OCI-LY7 (cell line): Measurements from ENCODE around the gene RAP2B. TPM values are rescaled to one million over a fixed set of nuclear protein-coding genes. Genes with fewer than 3 reads are reported as not detected.

Experiments
- BruUV-seq: library from RNA; stranded (reverse); fragments of 400-500 nt; replicated peaks from 2 replicates; lab custom pipeline; 2021; lab: Mats Ljungman, UMichigan
- CTCF ChIA-PET: fragments of 300-600 bp; sonication (Branson Sonifier 250); formaldehyde crosslinking; loops from one replicate; lab custom pipeline; 2022; ENCODE audit warnings: antibody characterized with exemption; ENCODE audit not compliant: unreplicated experiment; lab: Charles Lee
- POLR2A ChIA-PET: fragments of 300-600 bp; sonication (Branson Sonifier 250); formaldehyde crosslinking; loops from one replicate; lab custom pipeline; 2022; ENCODE audit warnings: antibody characterized with exemption; lab: Charles Lee
- DNase-seq: peaks from one replicate; pipeline ENCODE4 v3.0.0-alpha.2; 2015; ENCODE audit warnings: low spot score
- H2AFZ ChIP-seq: fragments of 200-600 bp; sonication (generic), shearing (Covaris generic); 2 replicates; pipeline ENCODE4 v1.6.1; 2014; ENCODE audit warnings: mild to moderate bottlenecking, antibody characterized with exemption, low read length, moderate library complexity
- H3K27ac ChIP-seq: fragments of 200-600 bp; sonication (generic); 2 replicates; pipeline ENCODE4 v1.5.1; 2014; ENCODE audit warnings: mixed run types, low read depth, mild to moderate bottlenecking, moderate library complexity, low read length, inconsistent platforms; ENCODE audit not compliant: poor library complexity, severe bottlenecking
- H3K36me3 ChIP-seq: fragments of 200-600 bp; sonication (generic); 2 replicates; pipeline ENCODE4 v1.6.1; 2014; ENCODE audit warnings: mild to moderate bottlenecking, antibody characterized with exemption, low read length, moderate library complexity, mixed read lengths; ENCODE audit not compliant: insufficient read depth
- H3K4me1 ChIP-seq: fragments of 200-600 bp; sonication (generic); 2 replicates; pipeline ENCODE4 v1.5.1; 2014; ENCODE audit warnings: mild to moderate bottlenecking, low read length; ENCODE audit not compliant: insufficient read depth, poor library complexity, severe bottlenecking
- H3K4me2 ChIP-seq: fragments of 200-600 bp; sonication (generic); 2 replicates; pipeline ENCODE4 v1.6.1; 2014; ENCODE audit warnings: mild to moderate bottlenecking, low read length
- H3K4me3 ChIP-seq: fragments of 200-600 bp; sonication (generic); 2 replicates; pipeline ENCODE4 v1.5.1; 2014; ENCODE audit warnings: mild to moderate bottlenecking, low read depth, low read length; ENCODE audit not compliant: poor library complexity, severe bottlenecking
- H3K79me2 ChIP-seq: fragments of 200-600 bp; sonication (generic); 2 replicates; pipeline ENCODE4 v1.6.1; 2016; ENCODE audit warnings: low read depth, mild to moderate bottlenecking, low read length, moderate library complexity, mixed read lengths; ENCODE audit not compliant: insufficient read depth
- H3K9me2 ChIP-seq: fragments of 200-600 bp; sonication (generic); 2 replicates; pipeline ENCODE4 v1.6.1; 2016; ENCODE audit warnings: mild to moderate bottlenecking, low read length, mixed read lengths; ENCODE audit not compliant: insufficient read depth
- H3K9me3 ChIP-seq: fragments of 200-600 bp; sonication (generic); 2 replicates; pipeline ENCODE4 v1.6.1; 2014; ENCODE audit warnings: mild to moderate bottlenecking, mixed run types, low read length, mixed read lengths
- H4K20me1 ChIP-seq: fragments of 200-600 bp; sonication (generic); 2 replicates; pipeline ENCODE4 v1.6.1; 2014; ENCODE audit warnings: mild to moderate bottlenecking, antibody characterized with exemption, low read length, moderate library complexity, mixed read lengths; ENCODE audit not compliant: insufficient read depth
- EZH2phosphoT487 ChIP-seq: fragments of 200-600 bp; sonication (generic); IDR thresholded peaks from 2 replicates; pipeline ENCODE4 v1.6.1; 2018; ENCODE audit warnings: low read depth, borderline replicate concordance, mild to moderate bottlenecking, mixed run types, antibody characterized with exemption, low read length, moderate library complexity, mixed read lengths
- intact Hi-C: fragments of 100-400 bp; cut with micrococcal nuclease; formaldehyde crosslinking; loops from one replicate; pipeline ENCODE4 v1.10.0; 2022; ENCODE audit not compliant: unreplicated experiment
- total RNA-seq, 2 experiments: library from RNA; depleted of rRNA in 1 of 2; stranded (reverse); fragments of >200 nt in 1 of 2; shearing (Covaris generic) in 1 of 2; gene quantifications; 2 replicates each; pipeline ENCODE4 v1.2.3, GENCODE V29; 2014 to 2022
- TF ChIP-seq, protein P1 (sequence below): fragments of 200-600 bp; sonication (generic); conservative IDR thresholded peaks from 2 replicates; pipeline ENCODE4 v1.5.1; 2014; ENCODE audit warnings: mild to moderate bottlenecking, antibody characterized with exemption, low read length, moderate library complexity, mixed read lengths

The RAP2B gene
- total RNA-seq, 2 experiments from 2014 or later, result 11.3 to 15.1 TPM

DNA sequence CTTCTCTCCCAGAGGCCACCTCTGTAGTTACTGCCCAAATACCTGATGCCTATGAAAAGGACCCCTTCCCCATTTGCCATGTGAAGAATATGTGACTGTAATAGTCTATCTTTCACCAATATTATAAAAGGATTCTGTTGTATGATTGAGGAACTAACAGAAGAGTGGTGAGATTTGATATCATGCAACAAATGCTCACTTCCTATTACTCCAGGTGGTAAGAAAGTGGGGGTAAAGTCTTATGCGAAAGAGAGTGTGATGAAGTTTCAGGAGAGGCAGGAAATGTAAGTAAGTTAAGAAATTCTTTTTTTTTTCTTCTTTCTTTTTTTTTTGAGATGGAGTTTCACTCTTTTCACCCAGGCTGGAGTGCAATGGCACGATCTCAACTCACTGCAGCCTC lies 24.4 kb upstream of the RAP2B start:
- Histone ChIP-seq H2AFZ (no peak overlapping the region), H3K27ac (no peak overlapping the region), H3K79me2 (no peaks in the 10 kb centered on the region), H4K20me1 (no peaks in the 10 kb centered on the region), H3K4me2 (no peak overlapping the region), H3K4me3 (no peak overlapping the region), H3K4me1 (no peaks in the 10 kb centered on the region), H3K9me2 (no peaks in the 10 kb centered on the region), H3K9me3 (no peaks in the 10 kb centered on the region), H3K36me3 (no peaks in the 10 kb centered on the region)
- TF ChIP-seq, protein P1, sequence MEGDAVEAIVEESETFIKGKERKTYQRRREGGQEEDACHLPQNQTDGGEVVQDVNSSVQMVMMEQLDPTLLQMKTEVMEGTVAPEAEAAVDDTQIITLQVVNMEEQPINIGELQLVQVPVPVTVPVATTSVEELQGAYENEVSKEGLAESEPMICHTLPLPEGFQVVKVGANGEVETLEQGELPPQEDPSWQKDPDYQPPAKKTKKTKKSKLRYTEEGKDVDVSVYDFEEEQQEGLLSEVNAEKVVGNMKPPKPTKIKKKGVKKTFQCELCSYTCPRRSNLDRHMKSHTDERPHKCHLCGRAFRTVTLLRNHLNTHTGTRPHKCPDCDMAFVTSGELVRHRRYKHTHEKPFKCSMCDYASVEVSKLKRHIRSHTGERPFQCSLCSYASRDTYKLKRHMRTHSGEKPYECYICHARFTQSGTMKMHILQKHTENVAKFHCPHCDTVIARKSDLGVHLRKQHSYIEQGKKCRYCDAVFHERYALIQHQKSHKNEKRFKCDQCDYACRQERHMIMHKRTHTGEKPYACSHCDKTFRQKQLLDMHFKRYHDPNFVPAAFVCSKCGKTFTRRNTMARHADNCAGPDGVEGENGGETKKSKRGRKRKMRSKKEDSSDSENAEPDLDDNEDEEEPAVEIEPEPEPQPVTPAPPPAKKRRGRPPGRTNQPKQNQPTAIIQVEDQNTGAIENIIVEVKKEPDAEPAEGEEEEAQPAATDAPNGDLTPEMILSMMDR, result no peak
- TF ChIP-seq EZH2phosphoT487, result no peak
- no TSS peak for BruUV-seq
- ChIA-PET CTCF (no interaction called here), POLR2A (interaction anchor here (1.0 kb wide), 1 partner anchor 24 kb away, joined by 3 read pairs; no protein-coding TSS in a partner anchor)
- DNase-seq, result no peak
- intact Hi-C loops, result no loop called here

DNA sequence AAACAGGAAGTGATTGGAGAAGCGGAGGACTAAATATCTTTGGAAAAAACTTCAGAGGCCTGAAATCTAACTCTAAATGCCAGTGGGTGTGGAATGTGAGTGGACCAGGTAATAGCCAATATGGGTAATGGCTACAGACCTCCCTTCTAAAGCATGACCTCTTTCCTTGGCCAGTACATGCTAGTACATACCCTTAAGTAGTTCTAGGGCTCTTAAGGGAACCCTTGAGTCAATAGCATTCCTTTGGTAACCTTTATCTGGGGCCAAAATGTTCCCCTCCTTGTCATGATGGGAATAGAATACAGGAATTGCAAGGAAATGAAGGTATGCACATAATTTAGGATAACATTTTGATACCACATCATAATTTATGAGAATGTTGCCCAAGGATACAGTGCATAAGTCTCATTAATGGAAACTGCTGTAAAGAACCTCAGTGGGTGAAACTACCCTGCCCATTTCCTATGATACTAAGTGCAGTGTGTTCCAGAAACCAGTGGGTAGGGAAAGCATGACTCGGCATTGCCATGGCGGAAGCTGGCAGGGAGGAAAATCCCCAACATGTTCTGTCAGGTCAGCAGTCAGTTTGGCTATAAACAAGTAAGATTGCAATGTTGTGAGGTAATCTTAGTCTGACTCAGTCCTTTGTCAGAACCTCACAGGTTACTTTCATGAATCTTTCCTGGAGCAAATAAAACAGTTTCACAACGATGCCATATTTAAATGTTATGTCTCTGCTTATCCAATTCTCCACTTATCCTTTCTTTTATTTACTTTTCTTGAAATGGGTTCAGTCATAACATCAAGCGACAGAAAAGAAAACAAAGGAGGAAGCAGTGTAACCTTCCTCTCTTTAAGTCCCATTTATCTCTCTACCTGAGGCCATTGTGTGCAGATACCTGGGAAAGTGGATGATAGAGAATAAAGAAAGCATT lies 23.5 kb upstream of the RAP2B start:
- Histone ChIP-seq H3K4me2 (no peak overlapping the region), H3K4me1 (no peaks in the 10 kb centered on the region), H3K4me3 (no peak overlapping the region), H3K9me2 (no peaks in the 10 kb centered on the region), H4K20me1 (no peaks in the 10 kb centered on the region), H3K9me3 (no peaks in the 10 kb centered on the region), H3K79me2 (no peaks in the 10 kb centered on the region), H3K27ac (no peak overlapping the region), H3K36me3 (no peaks in the 10 kb centered on the region), H2AFZ (no peak overlapping the region)
- CTCF ChIA-PET, result no interaction called here
- POLR2A ChIA-PET, result no interaction called here
- no TSS peak for BruUV-seq
- TF ChIP-seq, protein P1, result no peak
- no peak for TF ChIP-seq EZH2phosphoT487
- DNase-seq, result no peak
- intact Hi-C loops, result no loop called here

DNA sequence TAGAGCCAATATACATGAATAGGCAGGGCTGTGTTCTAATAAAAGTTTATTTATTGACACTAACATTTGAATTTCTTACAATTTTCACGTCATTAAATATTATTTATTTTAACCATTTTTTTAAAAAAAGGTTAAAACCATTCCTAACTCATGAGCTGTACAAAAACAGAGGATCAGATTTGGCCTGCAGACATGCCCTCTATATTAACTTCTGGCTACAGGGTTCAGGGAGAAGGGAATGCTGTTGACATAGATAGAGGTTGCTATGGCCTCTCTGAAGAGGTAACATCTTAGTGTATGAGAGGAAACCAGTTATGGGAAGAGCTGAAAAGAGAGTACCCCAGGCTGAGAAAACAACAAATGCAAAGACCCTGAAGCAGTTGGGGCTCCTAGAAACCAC lies 19.1 kb upstream of the RAP2B start:
- Histone ChIP-seq H3K4me2 (no peak overlapping the region), H3K79me2 (no peaks in the 10 kb centered on the region), H4K20me1 (no peaks in the 10 kb centered on the region), H3K4me3 (no peak overlapping the region), H3K9me3 (no peaks in the 10 kb centered on the region), H3K4me1 (no peaks in the 10 kb centered on the region), H3K36me3 (no peaks in the 10 kb centered on the region), H3K9me2 (no peaks in the 10 kb centered on the region), H2AFZ (no peak overlapping the region), H3K27ac (no peak overlapping the region)
- ChIA-PET POLR2A (interaction anchor here (2.3 to 2.8 kb wide), 2 partner anchors 18 to 20 kb away, joined by 6 to 8 read pairs; no protein-coding TSS in a partner anchor), CTCF (no interaction called here)
- BruUV-seq, result no TSS peak
- DNase-seq, result no peak
- no peak for TF ChIP-seq EZH2phosphoT487
- TF ChIP-seq, protein P1, result no peak
- intact Hi-C loops, result no loop called here
